ENCODE results near the gene PRKN. TPM values are rescaled to one million over a fixed set of nuclear protein-coding genes. Genes with fewer than 3 reads are reported as not detected.

The PRKN gene
- polyA plus RNA-seq, 1 donor from 2014 or later = 1.2 TPM

- H3K79me2 ChIP-seq (replicated peaks; ENCODE audit: insufficient read depth, low read length) = no peaks in the 10 kb centered on the region
- H3K36me3 ChIP-seq (ENCODE audit: insufficient read depth, low read length) = no peaks in the 10 kb centered on the region
- H3K9ac ChIP-seq (ENCODE audit: low read length) = no peak overlapping the region
Observed at GRCh38 chr6:162173466-162173865, 554.1 kb downstream of the PRKN start.

GRCh38 chr6:162165479-162165878, 562.1 kb downstream of the PRKN start:
- H3K9ac ChIP-seq (ENCODE audit: low read length) = no peak overlapping the region
- no peaks in the 10 kb centered on the region for H3K27me3 ChIP-seq (ENCODE audit: insufficient read depth, low read depth, low read length)
- TF ChIP-seq EP300 (conservative IDR thresholded peaks at IDR 0.05; ENCODE audit: poor library complexity, severe bottlenecking) (no peak), CTCF (IDR thresholded peaks at IDR 0.05; ENCODE audit: poor library complexity, severe bottlenecking) (no peak), MXI1 (conservative IDR thresholded peaks at IDR 0.05; ENCODE audit: poor library complexity, severe bottlenecking) (no peak), SMC3 (conservative IDR thresholded peaks at IDR 0.05; ENCODE audit: poor library complexity) (no peak), RAD21 (conservative IDR thresholded peaks at IDR 0.05) (no peak), EZH2 (IDR thresholded peaks at IDR 0.05; ENCODE audit: borderline replicate concordance, insufficient read depth, low read length, poor library complexity, severe bottlenecking) (no peak), TAF1 (IDR thresholded peaks at IDR 0.05; ENCODE audit: low read depth) (no peak)

More at GRCh38 chr6:162173466-162173865, 554.1 kb downstream of the PRKN start:
- Histone ChIP-seq H4K20me1 (ENCODE audit: insufficient read depth) (no peaks in the 10 kb centered on the region), H3F3A (ENCODE audit: insufficient read depth, low read length, poor library complexity, severe bottlenecking) (no peaks in the 10 kb centered on the region), H3K4me2 (ENCODE audit: low read length) (no peak overlapping the region), H3K9me3 (ENCODE audit: low read length) (no peaks in the 10 kb centered on the region), H3K27me3 (ENCODE audit: insufficient read depth, low read depth, low read length) (no peaks in the 10 kb centered on the region), H3K4me3 (ENCODE audit: low read length) (no peak overlapping the region), H3K9me2 (ENCODE audit: insufficient read depth, low read length) (no peaks in the 10 kb centered on the region), H2AFZ (ENCODE audit: low read depth, low read length) (no peak overlapping the region), H3K27ac (ENCODE audit: low read length) (no peak overlapping the region)
- TF ChIP-seq POLR2AphosphoS5 (IDR thresholded peaks at IDR 0.05) (no peak), CTCF (IDR thresholded peaks at IDR 0.05; ENCODE audit: poor library complexity, severe bottlenecking) (no peak), RAD21 (conservative IDR thresholded peaks at IDR 0.05) (no peak), EP300 (conservative IDR thresholded peaks at IDR 0.05; ENCODE audit: poor library complexity, severe bottlenecking) (no peak), TAF1 (IDR thresholded peaks at IDR 0.05; ENCODE audit: low read depth) (no peak), EZH2 (IDR thresholded peaks at IDR 0.05; ENCODE audit: borderline replicate concordance, insufficient read depth, low read length, poor library complexity, severe bottlenecking) (no peak), REST (IDR thresholded peaks at IDR 0.05; ENCODE audit: borderline replicate concordance) (no peak), SMC3 (conservative IDR thresholded peaks at IDR 0.05; ENCODE audit: poor library complexity) (no peak), MXI1 (conservative IDR thresholded peaks at IDR 0.05; ENCODE audit: poor library complexity, severe bottlenecking) (no peak)

More at GRCh38 chr6:162165479-162165878, 562.1 kb downstream of the PRKN start:
- Histone ChIP-seq H3F3A (ENCODE audit: insufficient read depth, low read length, poor library complexity, severe bottlenecking) (no peaks in the 10 kb centered on the region), H3K79me2 (replicated peaks; ENCODE audit: insufficient read depth, low read length) (no peaks in the 10 kb centered on the region), H4K20me1 (ENCODE audit: insufficient read depth) (no peaks in the 10 kb centered on the region), H3K4me3 (ENCODE audit: low read length) (no peak overlapping the region), H2AFZ (ENCODE audit: low read depth, low read length) (no peak overlapping the region), H3K9me2 (ENCODE audit: insufficient read depth, low read length) (no peaks in the 10 kb centered on the region), H3K27ac (ENCODE audit: low read length) (no peak overlapping the region), H3K36me3 (ENCODE audit: insufficient read depth, low read length) (no peaks in the 10 kb centered on the region), H3K4me2 (ENCODE audit: low read length) (no peak overlapping the region), H3K9me3 (ENCODE audit: low read length) (no peaks in the 10 kb centered on the region)

Data from neural cell (in vitro differentiated cells).